Fibroblast of lung (primary cell): ENCODE results near the gene ZBTB39. TPM values are rescaled to one million over a fixed set of nuclear protein-coding genes. Genes with fewer than 3 reads are reported as not detected.

ENCODE experiments used
- DNase-seq, 2 donors: peaks; one replicate each; pipeline versions ENCODE4 v3.0.0 to v3.0.0-alpha.2; 2010; ENCODE audit warnings: low read depth in 2 of 2
- H2AFZ ChIP-seq: 2 replicates; pipeline ENCODE4 v1.5.1; 2012; ENCODE audit warnings: low read length, control low read depth, inconsistent platforms
- H3K27ac ChIP-seq: 2 replicates; pipeline ENCODE4 v1.5.1; 2011; ENCODE audit warnings: low read length, control low read depth; ENCODE audit not compliant: insufficient read depth
- H3K27me3 ChIP-seq: 2 replicates; pipeline ENCODE4 v1.5.1; 2011; ENCODE audit warnings: mild to moderate bottlenecking, low read length; ENCODE audit not compliant: control insufficient read depth, insufficient read depth
- H3K36me3 ChIP-seq: 2 replicates; pipeline ENCODE4 v1.5.1; 2011; ENCODE audit warnings: low read length; ENCODE audit not compliant: control insufficient read depth, insufficient read depth
- H3K4me1 ChIP-seq: 2 replicates; pipeline ENCODE4 v1.5.1; 2011; ENCODE audit warnings: low read length; ENCODE audit not compliant: control insufficient read depth, insufficient read depth; ENCODE audit errors: extremely low read depth
- H3K4me2 ChIP-seq: 2 replicates; pipeline ENCODE4 v1.5.1; 2011; ENCODE audit warnings: low read length, control low read depth; ENCODE audit not compliant: insufficient read depth; ENCODE audit errors: extremely low read depth
- H3K4me3 ChIP-seq, 4 experiments: fragments of 200-600 bp in 1 of 4; sonication (generic) in 1 of 4; replicated peaks in 1 of 4; 2 replicates each; pipeline ENCODE4 v1.5.1; 2011 to 2016; ENCODE audit warnings: low read length in 4 of 4, low read depth in 3 of 4, mild to moderate bottlenecking in 3 of 4, control low read depth in 2 of 4, inconsistent platforms in 1 of 4, mixed read lengths in 1 of 4; ENCODE audit not compliant: insufficient read depth in 1 of 4; ENCODE audit errors: control extremely low read depth in 1 of 4
- H3K79me2 ChIP-seq: 2 replicates; pipeline ENCODE4 v1.5.1; 2012; ENCODE audit warnings: mild to moderate bottlenecking, low read length, inconsistent platforms; ENCODE audit not compliant: control insufficient read depth, insufficient read depth
- H3K9ac ChIP-seq: 2 replicates; pipeline ENCODE4 v1.5.1; 2011; ENCODE audit warnings: mild to moderate bottlenecking, low read length, control low read depth; ENCODE audit not compliant: insufficient read depth
- H3K9me3 ChIP-seq: 2 replicates; pipeline ENCODE4 v1.5.1; 2012; ENCODE audit warnings: low read depth, low read length; ENCODE audit not compliant: control insufficient read depth, insufficient read depth
- H4K20me1 ChIP-seq: 2 replicates; pipeline ENCODE4 v1.5.1; 2011; ENCODE audit warnings: low read length; ENCODE audit not compliant: control insufficient read depth, insufficient read depth; ENCODE audit errors: extremely low read depth
- EZH2 ChIP-seq: IDR thresholded peaks from 2 replicates; pipeline ENCODE4 v1.5.1; 2012; ENCODE audit warnings: low read length, control low read depth, mild to moderate bottlenecking; ENCODE audit errors: missing control alignments
- polyA plus RNA-seq, 2 donors: library from polyadenylated mRNA; depleted of rRNA in 1 of 2; stranded (reverse) in 1 of 2; unstranded in 1 of 2; fragments of >200 nt; gene quantifications; 2 replicates each; pipeline ENCODE4 v1.2.1, GENCODE V29; 2011 to 2012; ENCODE audit warnings: missing spikeins in 1 of 2
- total RNA-seq: library from RNA; depleted of rRNA; stranded (reverse); fragments of >200 nt; gene quantifications from 2 replicates; pipeline ENCODE4 v1.2.1, GENCODE V29; 2014
- TF ChIP-seq, protein P1 (sequence below), 2 donors: IDR thresholded peaks in 1 of 2; conservative IDR thresholded peaks in 1 of 2; 1 replicate in 1 of 2; 2 replicates in 1 of 2; pipeline ENCODE4 v1.5.1; 2011 to 2012; ENCODE audit warnings: low read length in 2 of 2, control low read depth in 1 of 2, inconsistent platforms in 1 of 2, low read depth in 1 of 2, mild to moderate bottlenecking in 1 of 2

The ZBTB39 gene
- total and polyA plus RNA-seq, 2 donors (not counting 1 experiment from before 2014, with no cell fraction given), result 3.2 to 3.8 TPM

DNA sequence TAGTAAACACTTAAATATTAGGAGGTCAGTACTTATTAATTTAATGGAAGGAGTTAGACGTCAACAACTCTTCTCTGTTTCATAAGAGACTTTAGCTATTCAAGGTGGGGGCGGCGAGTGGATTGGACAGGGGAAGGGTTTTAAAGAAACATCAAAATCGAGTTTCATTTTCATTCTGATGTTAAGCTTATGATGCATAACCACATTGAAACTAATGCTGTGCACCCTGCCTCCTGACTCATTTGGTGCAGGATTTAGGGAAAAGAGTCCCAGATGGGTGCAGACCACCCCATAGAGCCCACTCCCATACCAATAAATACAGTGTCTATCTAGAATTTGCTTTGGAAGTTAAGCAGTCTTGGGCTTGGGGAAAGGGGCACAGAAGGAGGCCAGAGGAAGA, 7.4 kb downstream of the ZBTB39 start:
- Histone ChIP-seq H3K79me2 (peaks cover 3% of the 10 kb centered on the region), H3K4me3 (no peak overlapping the region), H3K9me3 (no peaks in the 10 kb centered on the region), H3K27ac (no peak overlapping the region), H3K4me1 (peaks cover 4% of the 10 kb centered on the region), H3K27me3 (no peaks in the 10 kb centered on the region), H3K9ac (no peak overlapping the region), H3K36me3 (peaks cover 11% of the 10 kb centered on the region), H3K4me2 (no peak overlapping the region), H2AFZ (no peak overlapping the region), H4K20me1 (no peaks in the 10 kb centered on the region)
- DNase-seq, result no peak
- TF ChIP-seq, protein P1, sequence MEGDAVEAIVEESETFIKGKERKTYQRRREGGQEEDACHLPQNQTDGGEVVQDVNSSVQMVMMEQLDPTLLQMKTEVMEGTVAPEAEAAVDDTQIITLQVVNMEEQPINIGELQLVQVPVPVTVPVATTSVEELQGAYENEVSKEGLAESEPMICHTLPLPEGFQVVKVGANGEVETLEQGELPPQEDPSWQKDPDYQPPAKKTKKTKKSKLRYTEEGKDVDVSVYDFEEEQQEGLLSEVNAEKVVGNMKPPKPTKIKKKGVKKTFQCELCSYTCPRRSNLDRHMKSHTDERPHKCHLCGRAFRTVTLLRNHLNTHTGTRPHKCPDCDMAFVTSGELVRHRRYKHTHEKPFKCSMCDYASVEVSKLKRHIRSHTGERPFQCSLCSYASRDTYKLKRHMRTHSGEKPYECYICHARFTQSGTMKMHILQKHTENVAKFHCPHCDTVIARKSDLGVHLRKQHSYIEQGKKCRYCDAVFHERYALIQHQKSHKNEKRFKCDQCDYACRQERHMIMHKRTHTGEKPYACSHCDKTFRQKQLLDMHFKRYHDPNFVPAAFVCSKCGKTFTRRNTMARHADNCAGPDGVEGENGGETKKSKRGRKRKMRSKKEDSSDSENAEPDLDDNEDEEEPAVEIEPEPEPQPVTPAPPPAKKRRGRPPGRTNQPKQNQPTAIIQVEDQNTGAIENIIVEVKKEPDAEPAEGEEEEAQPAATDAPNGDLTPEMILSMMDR (conservative IDR thresholded peaks at IDR 0.05 in 1 of 2, IDR thresholded peaks at IDR 0.05 in 1 of 2; ENCODE audit: low read depth in 1 of 2, low read length in 2 of 2), result no peak
- no peak for TF ChIP-seq EZH2

DNA sequence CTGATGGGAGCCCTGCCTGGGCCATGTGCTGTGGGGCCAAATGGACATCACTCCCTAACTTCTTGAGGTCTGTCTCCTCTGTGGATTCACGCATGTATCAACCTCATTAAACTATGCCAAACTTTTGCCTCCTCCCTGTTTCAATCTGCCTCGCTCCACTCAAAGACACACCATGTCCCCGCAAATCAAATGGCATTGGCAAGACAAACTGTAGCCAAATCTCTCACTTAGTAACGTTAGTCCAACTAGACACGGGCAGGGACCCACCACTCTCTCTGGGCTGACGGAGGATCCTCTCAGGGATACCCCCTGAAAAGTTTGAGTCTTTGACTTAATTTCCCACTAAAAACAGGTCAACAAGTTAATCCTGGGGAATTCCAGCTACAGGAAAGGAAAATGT, 8.0 kb downstream of the ZBTB39 start:
- Histone ChIP-seq H2AFZ (no peak overlapping the region), H3K27ac (no peak overlapping the region), H3K36me3 (peaks cover 6% of the 10 kb centered on the region), H3K9me3 (no peaks in the 10 kb centered on the region), H3K4me1 (peaks cover 4% of the 10 kb centered on the region), H3K4me3 (no peak overlapping the region), H3K9ac (no peak overlapping the region), H3K27me3 (no peaks in the 10 kb centered on the region), H3K79me2 (peaks cover 1% of the 10 kb centered on the region), H4K20me1 (no peaks in the 10 kb centered on the region), H3K4me2 (no peak overlapping the region)
- DNase-seq, result no peak
- TF ChIP-seq, protein P1 (conservative IDR thresholded peaks at IDR 0.05 in 1 of 2, IDR thresholded peaks at IDR 0.05 in 1 of 2; ENCODE audit: low read depth in 1 of 2, low read length in 2 of 2), result no peak
- no peak for TF ChIP-seq EZH2

DNA sequence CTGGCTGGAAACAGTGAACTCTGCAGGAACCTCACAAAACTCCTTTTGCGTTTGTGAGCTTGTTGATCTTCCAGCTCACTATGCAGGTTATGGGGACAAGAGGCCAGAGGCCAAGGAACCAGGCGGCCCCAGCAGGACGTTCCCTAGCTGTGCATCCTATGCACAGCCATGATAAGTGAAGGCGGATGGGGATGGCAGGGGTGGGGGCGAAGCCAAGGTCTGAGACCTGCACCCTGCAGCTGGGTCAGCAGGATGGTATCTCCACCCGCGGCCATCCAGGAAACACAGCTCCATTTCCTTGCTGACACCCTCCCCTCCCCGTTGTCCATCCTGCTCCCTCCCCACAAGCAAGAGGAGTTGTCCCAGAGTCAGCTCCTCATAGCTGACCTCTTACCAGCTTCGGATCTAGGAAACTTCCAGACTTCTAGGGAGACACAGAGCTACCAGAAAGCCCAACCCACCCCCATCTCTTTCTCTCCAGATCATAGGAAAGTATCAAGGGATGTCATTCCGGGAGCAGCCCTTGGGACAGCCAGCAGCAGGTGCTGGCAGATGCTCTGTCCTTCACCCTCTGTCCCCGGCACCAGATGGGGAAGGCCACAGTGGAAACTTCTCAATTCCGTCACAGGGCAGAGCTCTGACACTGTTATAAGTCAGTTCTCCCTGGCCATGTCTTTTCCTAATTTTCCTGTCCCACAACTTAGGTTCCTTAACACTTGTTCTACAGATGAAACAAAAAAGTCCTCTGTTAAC, 9.4 kb downstream of the ZBTB39 start:
- Histone ChIP-seq H3K27me3 (no peaks in the 10 kb centered on the region), H3K9ac (no peak overlapping the region), H3K4me2 (no peak overlapping the region), H3K9me3 (no peaks in the 10 kb centered on the region), H3K36me3 (no peaks in the 10 kb centered on the region), H3K4me1 (peaks cover 4% of the 10 kb centered on the region), H2AFZ (no peak overlapping the region), H3K79me2 (no peaks in the 10 kb centered on the region), H3K4me3 (no peak overlapping the region), H3K27ac (no peak overlapping the region), H4K20me1 (no peaks in the 10 kb centered on the region)
- no peak for DNase-seq
- TF ChIP-seq EZH2, result no peak
- TF ChIP-seq, protein P1 (conservative IDR thresholded peaks at IDR 0.05 in 1 of 2, IDR thresholded peaks at IDR 0.05 in 1 of 2; ENCODE audit: low read depth in 1 of 2, low read length in 2 of 2), result no peak
